Heart left ventricle (tissue), 13 donors: Measurements from ENCODE around the gene RPGR.

Experiments
- CTCF ChIP-seq, 12 donors: fragments of 200-600 bp; sonication (generic) in 4 of 12; IDR thresholded peaks; one replicate each; pipeline versions ENCODE4 v1.5.0 to v1.8.0; 2018 to 2022; ENCODE audit warnings: antibody characterized with exemption in 12 of 12, mild to moderate bottlenecking in 5 of 12
- POLR2A ChIP-seq, 2 donors: fragments of 450-650 bp; IDR thresholded peaks; one replicate each; pipeline ENCODE4 v1.6.1; 2017; ENCODE audit warnings: antibody characterized with exemption in 2 of 2, mild to moderate bottlenecking in 2 of 2, moderate library complexity in 2 of 2
- donor health status: ischemic (EF 13 %, LVEDD 7.1; RV severe dilation, severe dysfunction).
- donor health status: DM: no; HTN: yes; CAD: no.
- donor health status: DM: no; HTN: no; CAD: no.
- donor health status: ischemic (EF 25% LVEDD 6.9; RV normal size, moderate dysfunction).
- donor health status: ischemic (EF 25% LVEDD 5.7; RV mildly dilated, moderate dysfunction).
- donor health status: ischemic (EF 35%, LVEDD 5.7; RV mildly dilated, moderate dysfunction).
- donor health status: nonischemic (EF 11% LVEDD 7.7; RV severe dilation, severe dysfunction).
- donor health status: DM: yes; HTN: yes; CAD: no.
- donor health status: PGD.
- donor health status: ischemic (EF 29% LVEDD 5.4; RV normal size, mild dysfunction).
- donor health status: nonischemic (EF 23%, LVEDD 6.1; RV moderate dilation, normal function).

GRCh38 chrX:38276089-38276488 lies 51.2 kb downstream of the RPGR start:
- TF ChIP-seq POLR2A (IDR thresholded peaks at IDR 0.05) (no peak), CTCF (IDR thresholded peaks at IDR 0.05) (no peak)
